NCI-H69 (cell line): ENCODE measurements around the gene ATP5F1C.

Experiments used
- DNase-seq: peaks from one replicate; lab custom pipeline; 2025; lab: John Stamatoyannopoulos, UW

The ATP5F1C gene

GRCh38 chr10:7794251-7795026 lies 6.5 kb downstream of the ATP5F1C start:
- DNase-seq, result no peak

- DNase-seq, result no peak
These were observed 7.6 kb downstream of the ATP5F1C start for GRCh38 chr10:7795605-7796004.

- DNase-seq, result no peak
These were observed 9.6 kb downstream of the ATP5F1C start for GRCh38 chr10:7797582-7797981.

GRCh38 chr10:7802606-7803005 lies 14.6 kb downstream of the ATP5F1C start:
- DNase-seq, result no peak

GRCh38 chr10:7804216-7804615 lies 16.2 kb downstream of the ATP5F1C start:
- DNase-seq, result no peak

- DNase-seq, result no peak
These were observed 16.8 kb downstream of the ATP5F1C start for GRCh38 chr10:7804741-7805140.

- no peak for DNase-seq
These were observed 20.8 kb downstream of the ATP5F1C start for GRCh38 chr10:7808686-7809267.

GRCh38 chr10:7810443-7810842 lies 22.5 kb downstream of the ATP5F1C start:
- DNase-seq, result peak; percentile 8

- DNase-seq, result peak; percentile 32
These were observed 23.0 kb downstream of the ATP5F1C start for GRCh38 chr10:7811000-7811399.

- DNase-seq, result peak; percentile 47
These were observed 23.8 kb downstream of the ATP5F1C start for GRCh38 chr10:7811743-7812142.

GRCh38 chr10:7813481-7813880 lies 25.5 kb downstream of the ATP5F1C start:
- DNase-seq, result peak; percentile 4

GRCh38 chr10:7817576-7817975 lies 29.6 kb downstream of the ATP5F1C start:
- peak; percentile 12 for DNase-seq

GRCh38 chr10:7817984-7818294 lies 30.0 kb downstream of the ATP5F1C start:
- no peak for DNase-seq

- DNase-seq, result peak; percentile 94
These were observed 30.5 kb downstream of the ATP5F1C start, which contains the start of gene TAF3 for GRCh38 chr10:7818295-7819120. Gene TAF3, plus strand, starts transcription at chr10:7818505. Its CDS starts 205 bp downstream, at chr10:7818710.

GRCh38 chr10:7819121-7819460 lies 31.1 kb downstream of the ATP5F1C start:
- peak; percentile 31 for DNase-seq

- no peak for DNase-seq
These were observed 36.3 kb downstream of the ATP5F1C start for GRCh38 chr10:7824251-7824650.

GRCh38 chr10:7826971-7827370 lies 39.0 kb downstream of the ATP5F1C start:
- DNase-seq, result no peak

- DNase-seq, result no peak
These were observed 41.4 kb downstream of the ATP5F1C start for GRCh38 chr10:7829289-7829834.

- no peak for DNase-seq
These were observed 44.1 kb downstream of the ATP5F1C start for GRCh38 chr10:7832060-7832459.

- no peak for DNase-seq
These were observed 45.2 kb downstream of the ATP5F1C start for GRCh38 chr10:7833210-7833609.

- DNase-seq, result no peak
These were observed 46.3 kb downstream of the ATP5F1C start for GRCh38 chr10:7834262-7834661.

- no peak for DNase-seq
These were observed 48.6 kb downstream of the ATP5F1C start for GRCh38 chr10:7836571-7836970.

GRCh38 chr10:7846591-7846990 lies 58.6 kb downstream of the ATP5F1C start:
- no peak for DNase-seq
